H1 (cell line): ENCODE measurements around the gene THAP7. TPM values are rescaled to one million over a fixed set of nuclear protein-coding genes. Genes with fewer than 3 reads are reported as not detected.

Source experiments
- CTCF ChIA-PET: fragments of 300-600 bp; sonication (Branson Sonifier 250); formaldehyde crosslinking; loops from one replicate; lab custom pipeline; 2021; ENCODE audit not compliant: partially characterized antibody; lab: Charles Lee
- POLR2A ChIA-PET: fragments of 300-600 bp; sonication (Branson Sonifier 250); formaldehyde crosslinking; loops from one replicate; lab custom pipeline; 2021; ENCODE audit warnings: inconsistent platforms; ENCODE audit not compliant: partially characterized antibody; lab: Charles Lee
- DNase-seq, 2 experiments: peaks; one replicate each; pipeline versions ENCODE4 v3.0.0 to v3.0.0-alpha.2; 2010 to 2022; ENCODE audit warnings: low spot score in 2 of 2, low read depth in 1 of 2, mixed read lengths in 1 of 2
- FAIRE-seq: peaks from 2 replicates; lab custom pipeline; 2011; peaks lifted over from hg19 to GRCh38; lab: Jason Lieb, UNC
- H2AFZ ChIP-seq: 2 replicates; pipeline ENCODE4 v1.8.1; 2012; ENCODE audit warnings: low read length, inconsistent platforms
- H2AK5ac ChIP-seq: 2 replicates; pipeline ENCODE4 v1.6.1; 2013; ENCODE audit warnings: low read depth, low read length
- H2BK120ac ChIP-seq: replicated peaks from 2 replicates; pipeline ENCODE3; 2013; ENCODE audit warnings: low read depth, low read length, inconsistent platforms
- H2BK12ac ChIP-seq: 2 replicates; pipeline ENCODE4 v1.6.1; 2013; ENCODE audit warnings: low read depth, low read length
- H2BK15ac ChIP-seq: 2 replicates; pipeline ENCODE4 v1.6.1; 2013; ENCODE audit warnings: low read length
- H2BK20ac ChIP-seq: 2 replicates; pipeline ENCODE4 v1.6.1; 2013; ENCODE audit warnings: low read length
- H2BK5ac ChIP-seq: 2 replicates; pipeline ENCODE4 v1.6.1; 2013; ENCODE audit warnings: low read depth, low read length
- H3K14ac ChIP-seq: 2 replicates; pipeline ENCODE4 v1.6.1; 2013; ENCODE audit warnings: inconsistent platforms; ENCODE audit not compliant: insufficient read length
- H3K18ac ChIP-seq: 2 replicates; pipeline ENCODE4 v1.6.1; 2013; ENCODE audit warnings: low read length; ENCODE audit errors: extremely low read depth
- H3K23ac ChIP-seq: 2 replicates; pipeline ENCODE4 v1.6.1; 2013; ENCODE audit warnings: inconsistent platforms; ENCODE audit not compliant: insufficient read length
- H3K23me2 ChIP-seq: 2 replicates; pipeline ENCODE4 v1.6.1; 2013; ENCODE audit warnings: low read depth, low read length
- H3K27ac ChIP-seq: 2 replicates; pipeline ENCODE4 v1.6.1; 2011; ENCODE audit warnings: low read depth, low read length, inconsistent platforms
- H3K27me3 ChIP-seq, 4 experiments: replicated peaks in 1 of 4; 1 replicate in 1 of 4; 2 replicates in 3 of 4; pipeline versions ENCODE4 v1.6.1 to v1.8.1; 2011 to 2013; ENCODE audit warnings: low read length in 3 of 4, mild to moderate bottlenecking in 3 of 4, inconsistent platforms in 2 of 4, mixed read lengths in 2 of 4, moderate library complexity in 1 of 4; ENCODE audit not compliant: control insufficient read depth in 3 of 4, insufficient read depth in 3 of 4; ENCODE audit errors: extremely low read depth in 1 of 4
- H3K36me3 ChIP-seq, 4 experiments: 2 replicates each; pipeline versions ENCODE4 v1.6.1 to v1.8.1; 2011 to 2013; ENCODE audit warnings: mild to moderate bottlenecking in 4 of 4, low read length in 3 of 4, moderate library complexity in 2 of 4, control low read depth in 1 of 4, inconsistent platforms in 1 of 4; ENCODE audit not compliant: insufficient read depth in 4 of 4, control insufficient read depth in 2 of 4
- H3K4ac ChIP-seq: replicated peaks from 2 replicates; pipeline ENCODE3; 2013; ENCODE audit warnings: low read length, low read depth, mixed read lengths, inconsistent platforms; ENCODE audit not compliant: insufficient read length
- H3K4me1 ChIP-seq, 4 experiments: replicated peaks in 1 of 4; 1 replicate in 1 of 4; 2 replicates in 3 of 4; pipeline versions ENCODE4 v1.6.1 to v1.8.1; 2011 to 2013; ENCODE audit warnings: low read length in 3 of 4, inconsistent platforms in 2 of 4, mixed read lengths in 1 of 4; ENCODE audit not compliant: insufficient read depth in 4 of 4, control insufficient read depth in 3 of 4
- H3K4me2 ChIP-seq, 2 experiments: 2 replicates each; pipeline versions ENCODE4 v1.6.1 to v1.8.1; 2011 to 2013; ENCODE audit warnings: low read depth in 2 of 2, low read length in 2 of 2, control low read depth in 1 of 2, inconsistent platforms in 1 of 2, mild to moderate bottlenecking in 1 of 2; ENCODE audit not compliant: insufficient read depth in 1 of 2
- H3K4me3 ChIP-seq, 4 experiments: fragments of 200-600, 300-600 bp in 1 of 4; sonication (generic), shearing (Covaris generic), sonication (Bioruptor Twin) in 1 of 4; 2 replicates each; pipeline versions ENCODE4 v1.5.1 to v1.8.1; 2011 to 2016; ENCODE audit warnings: low read length in 4 of 4, low read depth in 3 of 4, control low read depth in 2 of 4, inconsistent platforms in 2 of 4, mild to moderate bottlenecking in 2 of 4, mixed read lengths in 1 of 4, moderate library complexity in 1 of 4; ENCODE audit not compliant: insufficient read depth in 2 of 4; ENCODE audit errors: extremely low read depth in 1 of 4
- H3K56ac ChIP-seq: replicated peaks from 2 replicates; pipeline ENCODE3; 2013; ENCODE audit warnings: low read depth, mild to moderate bottlenecking, mixed read lengths, low read length, inconsistent platforms; ENCODE audit not compliant: insufficient read length
- H3K79me1 ChIP-seq: 2 replicates; pipeline ENCODE4 v1.6.1; 2013; ENCODE audit warnings: low read depth, low read length, control low read depth
- H3K79me2 ChIP-seq, 2 experiments: 2 replicates each; pipeline versions ENCODE4 v1.6.1 to v1.8.1; 2012 to 2013; ENCODE audit warnings: low read length in 2 of 2, mild to moderate bottlenecking in 2 of 2, inconsistent platforms in 1 of 2; ENCODE audit not compliant: insufficient read depth in 2 of 2, control insufficient read depth in 1 of 2
- H3K9ac ChIP-seq, 4 experiments: replicated peaks in 1 of 4; 1 replicate in 1 of 4; 2 replicates in 3 of 4; pipeline versions ENCODE4 v1.6.1 to v1.8.1; 2011 to 2013; ENCODE audit warnings: low read depth in 3 of 4, low read length in 3 of 4, control low read depth in 2 of 4, mild to moderate bottlenecking in 2 of 4, moderate library complexity in 2 of 4, inconsistent platforms in 1 of 4; ENCODE audit errors: extremely low read depth in 1 of 4
- H3K9me3 ChIP-seq, 2 experiments: 2 replicates each; pipeline versions ENCODE4 v1.6.1 to v1.8.1; 2012 to 2013; ENCODE audit warnings: mild to moderate bottlenecking in 2 of 2, moderate library complexity in 2 of 2, control low read depth in 1 of 2, inconsistent platforms in 1 of 2, low read depth in 1 of 2, low read length in 1 of 2, mixed read lengths in 1 of 2; ENCODE audit not compliant: insufficient read depth in 2 of 2
- H4K20me1 ChIP-seq, 2 experiments: replicated peaks in 1 of 2; 2 replicates each; pipeline versions ENCODE3 to v1.8.1; 2011 to 2013; ENCODE audit warnings: inconsistent platforms in 2 of 2, low read length in 2 of 2, mild to moderate bottlenecking in 1 of 2; ENCODE audit not compliant: insufficient read depth in 2 of 2, control insufficient read depth in 1 of 2
- H4K5ac ChIP-seq: 2 replicates; pipeline ENCODE4 v1.6.1; 2013; ENCODE audit warnings: low read length, low read depth, mixed read lengths, inconsistent platforms; ENCODE audit not compliant: insufficient read length
- H4K8ac ChIP-seq: 2 replicates; pipeline ENCODE4 v1.8.0; 2013; ENCODE audit warnings: mild to moderate bottlenecking, moderate library complexity, low read length, inconsistent platforms; ENCODE audit not compliant: insufficient read depth; ENCODE audit errors: extremely low read depth
- H4K91ac ChIP-seq: replicated peaks from 2 replicates; pipeline ENCODE3; 2013; ENCODE audit warnings: low read length, mixed read lengths, inconsistent platforms; ENCODE audit not compliant: insufficient read length
- BACH1 ChIP-seq: IDR thresholded peaks from 2 replicates; pipeline ENCODE4 v1.6.1; 2012; ENCODE audit warnings: low read length, improper control_type of control experiment
- CREB1 ChIP-seq: IDR thresholded peaks from 2 replicates; pipeline ENCODE4 v1.6.1; 2012; ENCODE audit warnings: inconsistent platforms
- E2F6 ChIP-seq: IDR thresholded peaks from 2 replicates; pipeline ENCODE4 v1.6.1; 2012; ENCODE audit warnings: inconsistent platforms
- EP300 ChIP-seq, 2 experiments: IDR thresholded peaks; 1 replicate in 1 of 2; 2 replicates in 1 of 2; pipeline ENCODE4 v1.6.1; 2011 to 2012; ENCODE audit warnings: low read depth in 2 of 2, low read length in 2 of 2, mild to moderate bottlenecking in 2 of 2, borderline replicate concordance in 1 of 2, inconsistent platforms in 1 of 2, moderate library complexity in 1 of 2
- FOSL1 ChIP-seq: IDR thresholded peaks from 2 replicates; pipeline ENCODE4 v1.6.1; 2011; ENCODE audit warnings: mild to moderate bottlenecking, low read depth, low read length, moderate library complexity; ENCODE audit not compliant: insufficient read depth
- GABPA ChIP-seq: IDR thresholded peaks from 2 replicates; pipeline ENCODE4 v1.6.1; 2011; ENCODE audit warnings: mild to moderate bottlenecking, low read length, moderate library complexity, borderline replicate concordance; ENCODE audit not compliant: insufficient read depth
- JUND ChIP-seq: IDR thresholded peaks from 2 replicates; pipeline ENCODE4 v1.6.1; 2011; ENCODE audit warnings: mild to moderate bottlenecking, improper control_type of control experiment, low read length
- KDM1A ChIP-seq: fragments of 200-600, 300-600 bp; sonication (generic); IDR thresholded peaks from 2 replicates; pipeline ENCODE4 v1.7.1; 2016; ENCODE audit warnings: mild to moderate bottlenecking, low read length, borderline replicate concordance
- SP1 ChIP-seq: IDR thresholded peaks from 2 replicates; pipeline ENCODE4 v1.6.1; 2011; ENCODE audit warnings: low read depth, low read length
- TAF7 ChIP-seq: optimal IDR thresholded peaks from 2 replicates; pipeline ENCODE3; 2011; ENCODE audit warnings: low read depth, mild to moderate bottlenecking, inconsistent platforms, low read length, moderate library complexity, borderline replicate concordance
- YY1 ChIP-seq: IDR thresholded peaks from 2 replicates; pipeline ENCODE4 v1.6.1; 2011; ENCODE audit warnings: low read depth, mild to moderate bottlenecking, low read length
- WGBS, 2 experiments: shearing (Covaris generic) in 1 of 2; methylation state at CpG; one replicate each; pipeline versions ENCODE4 v1.1.6 to v1.1.7; 2013 to 2015; ENCODE audit warnings: low lambda C conversion rate in 2 of 2, mixed read lengths in 2 of 2, inconsistent platforms in 1 of 2, low coverage in 1 of 2, missing lambda C conversion rate in 1 of 2; ENCODE audit not compliant: insufficient replicate concordance in 2 of 2, insufficient coverage in 1 of 2, insufficient read length in 1 of 2; ENCODE audit errors: extremely low coverage in 1 of 2, missing lambda C conversion rate in 1 of 2; 5-methylcytosine and 5-hydroxymethylcytosine counted together
- polyA plus RNA-seq, 7 experiments: library from polyadenylated mRNA; depleted of rRNA in 3 of 7; stranded (reverse) in 5 of 7; unstranded in 2 of 7; fragments of >200 nt in 5 of 7; fragments of 200-250 nt in 2 of 7; gene quantifications; 1 replicate in 5 of 7; 2 replicates in 1 of 7; 4 replicates in 1 of 7; pipeline versions ENCODE4 v1.2.1 to v1.2.3, GENCODE V29; 2011 to 2013; ENCODE audit warnings: missing spikeins in 2 of 7, mixed read lengths in 2 of 7
- total RNA-seq: library from RNA; stranded (reverse); fragmentation: NEBNext Ultra II Directional; extraction: Animal tissue kit (Norgen Biotek cat#: 25700); gene quantifications from 2 replicates; pipeline ENCODE4 v1.2.1, GENCODE V29; 2021

The THAP7 gene
- total and polyA plus RNA-seq, 2 of the 8 experiments (the other 6 are each of a cell fraction or from before 2014, with no cell fraction given): 16.9 to 32.5 TPM

GRCh38 chr22:21010426-21011113 is 8.7 kb upstream of the THAP7 start:
- Histone ChIP-seq H3K56ac (no peak overlapping the region), H2AK5ac (no peak overlapping the region), H2BK5ac (no peak overlapping the region; the same call in 1 of the 2 replicates), H3K36me3 (peaks cover 0 to 5% (median 0%) of the 10 kb centered on the region in 4 experiments; a peak in 1 of 8 replicates), H3K79me1 (no peaks in the 10 kb centered on the region; the same call in 1 of the 2 replicates), H4K5ac (no peak overlapping the region), H3K9me3 (no peaks in the 10 kb centered on the region), H4K8ac (no peak overlapping the region), H4K91ac (peak overlapping the region; percentile 73), H2BK20ac (0 out of 2 replicates have a peak overlapping the region, but pooled peaks have one; percentile 72), H3K9ac (peak overlapping the region in 1 of 4 experiments; percentile 11; a peak in 2 of 7 replicates), H2BK12ac (peak overlapping the region; percentile 63; the same call in 1 of the 2 replicates), H3K4me3 (peak overlapping the region in 2 of 4 experiments; percentile 14 to 40; a peak in 3 of 8 replicates), H3K79me2 (no peaks in the 10 kb centered on the region), H3K4ac (no peak overlapping the region), H3K14ac (no peak overlapping the region), H3K27ac (no peak overlapping the region), H2AFZ (no peak overlapping the region), H4K20me1 (peaks cover 0 to 10% of the 10 kb centered on the region in 2 experiments), H3K4me2 (peak overlapping the region; percentile 40 to 59), H3K23me2 (peaks cover 6% of the 10 kb centered on the region; the same call in 1 of the 2 replicates), H2BK15ac (no peak overlapping the region), H3K23ac (no peak overlapping the region), H3K27me3 (peaks cover 0 to 4% (median 3%) of the 10 kb centered on the region in 4 experiments; a peak in 4 of 7 replicates), H3K18ac (0 out of 2 replicates have a peak overlapping the region, but pooled peaks have one; percentile 38), H2BK120ac (no peak overlapping the region), H3K4me1 (peaks cover 15 to 31% (median 19%) of the 10 kb centered on the region in 4 experiments)
- CTCF ChIA-PET: interaction anchor here (1.0 to 2.3 kb wide), 7 partner anchors 10 to 91 kb away, joined by 3 to 8 read pairs (median 5); no protein-coding TSS in a partner anchor
- DNase-seq: no peak
- WGBS, 2 experiments: 68% methylated on average over 3 of the region's 3 CpGs; no CpG with 5 or more reads in 1 of the 2 experiments
- POLR2A ChIA-PET: interaction anchor here (1.1 to 2.1 kb wide), 3 partner anchors 10 to 29 kb away, joined by 6 to 8 read pairs (median 6); partner anchors contain the start of gene LZTR1
- peak; percentile 13 for FAIRE-seq
- TF ChIP-seq TAF7: no peak
- TF ChIP-seq EP300 (IDR thresholded peaks at IDR 0.05; ENCODE audit: borderline replicate concordance in 1 of 2, low read depth in 2 of 2, low read length in 2 of 2): no peak; a peak in 1 of 3 replicates
- no peak for TF ChIP-seq CREB1
- TF ChIP-seq JUND: no peak
- TF ChIP-seq GABPA: no peak
- TF ChIP-seq YY1: peak; percentile 53; the same call in 1 of the 2 replicates
- TF ChIP-seq BACH1: no peak
- peak; percentile 35; the same call in 1 of the 2 replicates for TF ChIP-seq KDM1A
- 0 out of 2 replicates have a peak, but pooled peaks have one; percentile 31 for TF ChIP-seq SP1
- no peak for TF ChIP-seq E2F6
- no peak for TF ChIP-seq FOSL1
